D721Med (cell line): ENCODE results near the gene FAM149A.

Source experiments
- DNase-seq: peaks from one replicate; pipeline ENCODE4 v3.0.0; 2011; ENCODE audit warnings: low spot score; ENCODE audit not compliant: insufficient read length
- FAIRE-seq: peaks from 2 replicates; lab custom pipeline; 2011; peaks lifted over from hg19 to GRCh38; lab: Jason Lieb, UNC
- TF ChIP-seq, protein P1 (sequence below): IDR thresholded peaks from 2 replicates; pipeline ENCODE4 v1.5.1; 2012; ENCODE audit warnings: mild to moderate bottlenecking, control low read depth; ENCODE audit not compliant: insufficient read depth; ENCODE audit errors: missing control alignments

Gene FAM149A

GRCh38 chr4:186128842-186129241, 24.3 kb downstream of the FAM149A start:
- DNase-seq (no peak), FAIRE-seq (no peak)
- TF ChIP-seq, protein P1, sequence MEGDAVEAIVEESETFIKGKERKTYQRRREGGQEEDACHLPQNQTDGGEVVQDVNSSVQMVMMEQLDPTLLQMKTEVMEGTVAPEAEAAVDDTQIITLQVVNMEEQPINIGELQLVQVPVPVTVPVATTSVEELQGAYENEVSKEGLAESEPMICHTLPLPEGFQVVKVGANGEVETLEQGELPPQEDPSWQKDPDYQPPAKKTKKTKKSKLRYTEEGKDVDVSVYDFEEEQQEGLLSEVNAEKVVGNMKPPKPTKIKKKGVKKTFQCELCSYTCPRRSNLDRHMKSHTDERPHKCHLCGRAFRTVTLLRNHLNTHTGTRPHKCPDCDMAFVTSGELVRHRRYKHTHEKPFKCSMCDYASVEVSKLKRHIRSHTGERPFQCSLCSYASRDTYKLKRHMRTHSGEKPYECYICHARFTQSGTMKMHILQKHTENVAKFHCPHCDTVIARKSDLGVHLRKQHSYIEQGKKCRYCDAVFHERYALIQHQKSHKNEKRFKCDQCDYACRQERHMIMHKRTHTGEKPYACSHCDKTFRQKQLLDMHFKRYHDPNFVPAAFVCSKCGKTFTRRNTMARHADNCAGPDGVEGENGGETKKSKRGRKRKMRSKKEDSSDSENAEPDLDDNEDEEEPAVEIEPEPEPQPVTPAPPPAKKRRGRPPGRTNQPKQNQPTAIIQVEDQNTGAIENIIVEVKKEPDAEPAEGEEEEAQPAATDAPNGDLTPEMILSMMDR, result no peak

DNA sequence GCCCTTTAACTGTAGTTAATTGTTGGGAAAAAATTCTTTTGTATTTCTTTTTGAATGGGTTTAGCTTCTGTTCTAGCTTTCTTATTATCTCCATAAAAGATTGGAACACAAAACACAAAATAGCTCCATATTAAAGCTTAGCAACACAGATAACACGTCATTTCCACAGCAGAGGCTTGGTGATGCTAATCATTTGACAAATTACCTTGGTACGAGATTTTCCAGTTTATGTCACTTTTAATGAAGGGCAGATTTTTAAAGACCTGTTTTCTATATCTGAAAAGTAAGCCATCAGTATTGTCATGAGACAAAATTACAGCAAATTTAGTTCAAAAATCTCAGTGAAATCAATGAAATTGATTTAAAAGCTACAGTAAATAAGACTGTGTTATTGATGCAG, 27.4 kb downstream of the FAM149A start:
- DNase-seq (no peak), FAIRE-seq (no peak)
- TF ChIP-seq, protein P1, result no peak

GRCh38 chr4:186132577-186133242, 28.2 kb downstream of the FAM149A start:
- TF ChIP-seq, protein P1, result peak; percentile 42
- DNase-seq (no peak), FAIRE-seq (no peak)

GRCh38 chr4:186134257-186134656, 29.8 kb downstream of the FAM149A start:
- no peak for FAIRE-seq
- no peak for DNase-seq
- TF ChIP-seq, protein P1, result no peak

GRCh38 chr4:186134861-186135260, 30.4 kb downstream of the FAM149A start:
- TF ChIP-seq, protein P1, result no peak
- DNase-seq (no peak), FAIRE-seq (no peak)

DNA sequence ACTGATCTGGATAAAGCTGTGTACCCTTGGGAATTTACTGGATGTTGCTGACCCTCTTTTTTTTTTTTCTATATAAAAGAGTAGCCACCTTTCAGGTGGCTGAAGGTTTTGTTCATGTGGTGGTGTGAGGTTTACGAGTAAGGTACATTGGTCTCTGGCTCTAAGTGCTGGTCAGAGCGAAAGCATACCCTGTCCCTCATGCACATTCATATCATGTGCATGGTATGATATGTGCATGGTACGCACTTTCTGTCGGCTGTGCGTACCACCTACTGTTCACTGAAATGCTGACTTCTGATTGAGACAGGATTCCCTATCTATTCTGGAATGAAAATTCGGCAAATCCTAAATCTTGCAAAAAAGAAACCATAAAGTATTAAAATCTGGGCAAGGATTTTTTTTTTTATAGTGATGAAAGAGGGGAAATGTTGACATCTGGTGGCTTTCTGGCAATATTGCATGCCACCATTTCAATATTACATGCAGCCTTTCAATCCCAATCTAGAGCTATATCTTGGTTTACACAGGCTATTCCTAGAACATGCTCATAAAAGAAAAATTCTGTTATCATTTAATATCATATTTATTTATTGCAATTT, 32.8 kb downstream of the FAM149A start:
- FAIRE-seq (no peak), DNase-seq (no peak)
- TF ChIP-seq, protein P1, result peak; percentile 71

- FAIRE-seq (no peak), DNase-seq (no peak)
- TF ChIP-seq, protein P1, result no peak
Measured at GRCh38 chr4:186144198-186144945, 39.9 kb downstream of the FAM149A start.
